ENCODE results near the gene TOR1AIP2. TPM values are rescaled to one million over a fixed set of nuclear protein-coding genes. Genes with fewer than 3 reads are reported as not detected.

TOR1AIP2 gene
- total RNA-seq, 1 experiment from 2014 or later: 73.9 TPM

DNA sequence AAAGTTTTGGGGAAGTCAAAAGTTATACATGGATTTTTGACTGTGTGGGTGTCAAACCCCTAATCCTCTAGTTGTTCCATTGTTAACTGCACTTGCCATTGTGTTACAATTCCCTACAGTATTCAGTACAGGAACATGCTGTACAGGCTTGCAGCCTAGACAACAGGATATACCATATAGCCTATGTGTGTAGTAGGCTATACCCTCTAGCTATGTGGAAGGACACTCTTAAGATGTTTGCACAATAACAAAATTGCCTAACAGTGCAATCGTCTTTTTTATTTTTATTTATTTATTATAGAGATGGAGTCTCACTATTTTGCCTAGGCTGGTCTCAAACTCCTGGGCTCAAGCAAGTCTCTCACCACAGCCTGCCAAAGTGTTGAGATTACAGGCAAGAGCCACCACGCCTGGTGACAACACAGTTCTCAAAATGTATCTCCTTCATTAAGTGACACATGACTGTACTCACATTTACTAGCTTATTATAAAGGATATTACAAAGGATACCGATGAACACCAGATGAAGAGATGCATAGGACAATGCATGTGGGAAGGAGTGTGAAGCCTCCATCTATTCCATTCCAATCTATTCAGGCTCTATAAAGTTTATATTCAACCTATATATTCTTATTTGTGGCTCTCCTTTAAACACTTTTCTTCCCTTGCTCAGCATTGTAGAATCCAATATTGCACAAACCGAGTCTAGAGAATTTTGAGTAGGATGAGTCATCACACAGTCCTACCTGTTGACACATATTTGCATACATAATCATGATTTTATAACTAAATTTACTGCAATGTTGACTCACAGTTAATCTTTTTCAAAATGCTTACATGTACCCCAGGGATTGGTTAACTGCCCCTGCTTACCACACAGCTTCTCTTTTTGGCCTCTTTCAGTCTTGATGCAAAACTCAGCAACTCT is 48.6 kb upstream of the TOR1AIP2 start:
- H3K23ac ChIP-seq (ENCODE audit: insufficient read length, low read depth, low read length): no peak overlapping the region
- Mint-ChIP-seq H3K9me3 (no peaks in the 10 kb centered on the region), H3K4me3 (no peak overlapping the region), H3K27ac (no peak overlapping the region), H3K36me3 (ENCODE audit: insufficient read depth in 1 of 3, low read depth in 3 of 3) (no peaks in the 10 kb centered on the region), H3K27me3 (ENCODE audit: low read depth) (no peaks in the 10 kb centered on the region), H3K4me1 (peaks cover 12 to 14% of the 10 kb centered on the region in 2 experiments)
- no peak for DNase-seq
- no peak overlapping the region for H3K4ac ChIP-seq (ENCODE audit: low read depth, low read length)
- no peaks in the 10 kb centered on the region for H3K79me1 ChIP-seq (ENCODE audit: insufficient read depth, low read depth, low read length, poor library complexity, severe bottlenecking)
- H2BK12ac ChIP-seq (ENCODE audit: insufficient read length, low read depth, low read length): no peak overlapping the region
- H4K8ac ChIP-seq (replicated peaks; ENCODE audit: insufficient read length, low read depth, low read length): no peak overlapping the region
- no peak overlapping the region for H4K5ac ChIP-seq (ENCODE audit: insufficient read length, low read depth, low read length)
- no CpG with 5 or more reads among the region's 4 CpGs for WGBS (ENCODE audit: extremely low coverage, insufficient read length, low lambda C conversion rate)
- no peak overlapping the region for H2AK5ac ChIP-seq (ENCODE audit: insufficient read length, low read length)
- no peak overlapping the region for H3K27ac ChIP-seq (ENCODE audit: insufficient read length, low read depth, low read length)
- no peak overlapping the region for H3K9ac ChIP-seq (ENCODE audit: extremely low read depth, insufficient read length, low read length)
- peaks cover 7% of the 10 kb centered on the region; the same call in 1 of the 2 replicates for H3K4me1 ChIP-seq (ENCODE audit: insufficient read depth, low read length)
- H2BK15ac ChIP-seq (ENCODE audit: low read depth, low read length): no peak overlapping the region
- TF ChIP-seq CTCF (conservative IDR thresholded peaks at IDR 0.05): no peak
- no peak overlapping the region for H3K56ac ChIP-seq (ENCODE audit: insufficient read length, low read depth, low read length)
- no peak overlapping the region for H2BK5ac ChIP-seq (ENCODE audit: insufficient read length, low read length)
- no peak overlapping the region for H3K14ac ChIP-seq (ENCODE audit: insufficient read depth, low read length)
- no peaks in the 10 kb centered on the region for H4K20me1 ChIP-seq (ENCODE audit: control insufficient read depth, insufficient read depth, insufficient read length)
- H3K18ac ChIP-seq (ENCODE audit: insufficient read length, low read depth, low read length): no peak overlapping the region
- H3K27me3 ChIP-seq (ENCODE audit: insufficient read depth, low read length): no peaks in the 10 kb centered on the region
- H3T11ph ChIP-seq (ENCODE audit: low read length): no peak overlapping the region
- H2BK120ac ChIP-seq (ENCODE audit: low read depth, low read length, poor library complexity, severe bottlenecking): no peak overlapping the region
- H2AFZ ChIP-seq (ENCODE audit: low read length): no peak overlapping the region
- no peak overlapping the region for H3K4me2 ChIP-seq (ENCODE audit: insufficient read depth, insufficient read length, low read length)
- H2BK20ac ChIP-seq (ENCODE audit: low read depth, low read length, poor library complexity, severe bottlenecking): no peak overlapping the region
- H3K79me2 ChIP-seq (ENCODE audit: insufficient read depth, low read length): no peaks in the 10 kb centered on the region
- no peaks in the 10 kb centered on the region for H3K23me2 ChIP-seq (ENCODE audit: insufficient read length, low read depth, low read length, poor library complexity, severe bottlenecking)
- no peak overlapping the region for H4K91ac ChIP-seq (ENCODE audit: insufficient read length, low read depth, low read length)
- no peaks in the 10 kb centered on the region for H3K9me3 ChIP-seq (ENCODE audit: control insufficient read depth, low read depth, low read length)

Data from H9 (cell line).